Measurements from ENCODE around the gene LY6G5C. TPM values are rescaled to one million over a fixed set of nuclear protein-coding genes. Genes with fewer than 3 reads are reported as not detected.

LY6G5C gene
- total and polyA plus RNA-seq, 4 donors, result 0.59 to 2.5 (median 1.1) TPM

DNA sequence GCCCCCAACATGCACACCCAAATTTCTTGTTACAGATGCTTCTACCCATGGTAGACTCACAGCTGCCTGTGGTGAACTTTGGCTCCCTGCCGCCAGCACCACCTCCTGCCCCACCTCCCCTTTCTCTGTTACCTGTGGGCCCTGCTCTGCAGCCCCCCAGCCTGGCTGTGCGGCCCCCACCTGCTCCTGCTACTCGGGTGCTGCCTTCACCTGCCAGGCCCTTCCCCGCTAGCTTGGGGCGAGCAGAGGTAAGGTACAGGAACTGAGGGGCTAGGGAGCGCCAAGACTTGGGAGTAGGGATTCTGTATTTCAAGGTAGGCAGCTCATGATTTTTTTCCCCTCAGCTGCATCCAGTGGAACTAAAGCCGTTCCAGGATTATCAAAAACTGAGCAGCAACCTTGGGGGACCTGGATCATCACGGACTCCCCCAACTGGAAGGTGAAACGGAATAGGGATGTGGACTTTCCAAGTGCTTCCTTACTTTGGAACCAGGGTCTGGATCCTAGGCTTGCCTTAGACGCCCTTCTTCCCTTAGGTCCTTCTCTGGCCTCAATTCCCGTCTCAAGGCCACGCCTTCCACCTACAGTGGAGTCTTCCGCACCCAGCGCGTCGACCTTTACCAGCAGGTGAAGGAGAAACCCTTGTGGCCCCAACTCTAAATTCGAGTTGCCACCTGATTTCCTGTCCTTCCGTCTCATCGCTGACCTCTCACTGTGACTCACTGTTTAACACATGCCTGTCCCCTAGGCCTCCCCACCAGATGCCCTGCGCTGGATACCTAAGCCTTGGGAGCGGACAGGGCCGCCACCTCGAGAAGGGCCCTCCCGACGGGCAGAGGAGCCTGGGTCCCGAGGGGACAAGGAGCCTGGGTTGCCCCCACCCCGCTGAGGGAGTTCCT, 43.9 kb downstream of the LY6G5C start:
- DNase-seq (ENCODE audit: low spot score), result no peak
- H3K4me3 ChIP-seq (ENCODE audit: low read depth in 1 of 3, low read length in 3 of 3), result no peak overlapping the region
- peaks cover 38 to 89% (median 56%) of the 10 kb centered on the region in 4 donors for H3K36me3 ChIP-seq (ENCODE audit: control insufficient read depth in 4 of 4, insufficient read depth in 3 of 4, low read depth in 1 of 4, low read length in 3 of 4)
- 89% methylated on average over 27 of the region's 27 CpGs for WGBS
- no peak for TF ChIP-seq JUND (IDR thresholded peaks at IDR 0.05)
- TF ChIP-seq RXRA (IDR thresholded peaks at IDR 0.05), result no peak
- TF ChIP-seq, protein P1, sequence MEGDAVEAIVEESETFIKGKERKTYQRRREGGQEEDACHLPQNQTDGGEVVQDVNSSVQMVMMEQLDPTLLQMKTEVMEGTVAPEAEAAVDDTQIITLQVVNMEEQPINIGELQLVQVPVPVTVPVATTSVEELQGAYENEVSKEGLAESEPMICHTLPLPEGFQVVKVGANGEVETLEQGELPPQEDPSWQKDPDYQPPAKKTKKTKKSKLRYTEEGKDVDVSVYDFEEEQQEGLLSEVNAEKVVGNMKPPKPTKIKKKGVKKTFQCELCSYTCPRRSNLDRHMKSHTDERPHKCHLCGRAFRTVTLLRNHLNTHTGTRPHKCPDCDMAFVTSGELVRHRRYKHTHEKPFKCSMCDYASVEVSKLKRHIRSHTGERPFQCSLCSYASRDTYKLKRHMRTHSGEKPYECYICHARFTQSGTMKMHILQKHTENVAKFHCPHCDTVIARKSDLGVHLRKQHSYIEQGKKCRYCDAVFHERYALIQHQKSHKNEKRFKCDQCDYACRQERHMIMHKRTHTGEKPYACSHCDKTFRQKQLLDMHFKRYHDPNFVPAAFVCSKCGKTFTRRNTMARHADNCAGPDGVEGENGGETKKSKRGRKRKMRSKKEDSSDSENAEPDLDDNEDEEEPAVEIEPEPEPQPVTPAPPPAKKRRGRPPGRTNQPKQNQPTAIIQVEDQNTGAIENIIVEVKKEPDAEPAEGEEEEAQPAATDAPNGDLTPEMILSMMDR (IDR thresholded peaks at IDR 0.05; ENCODE audit: low read depth, low read length, missing input control), result no peak
- no peak for TF ChIP-seq EGR1 (IDR thresholded peaks at IDR 0.05; ENCODE audit: low read depth in 2 of 2)
- no peak for TF ChIP-seq HNF4G (IDR thresholded peaks at IDR 0.05)
- TF ChIP-seq HNF4A (conservative IDR thresholded peaks at IDR 0.05), result no peak
- TF ChIP-seq ATF3 (IDR thresholded peaks at IDR 0.05), result no peak
- TF ChIP-seq YY1 (IDR thresholded peaks at IDR 0.05), result no peak
- TF ChIP-seq FOXA2 (IDR thresholded peaks at IDR 0.05), result no peak
- TF ChIP-seq NR2F2 (IDR thresholded peaks at IDR 0.05), result no peak
- no peak for TF ChIP-seq TAF1 (conservative IDR thresholded peaks at IDR 0.05)
- TF ChIP-seq, protein P2, sequence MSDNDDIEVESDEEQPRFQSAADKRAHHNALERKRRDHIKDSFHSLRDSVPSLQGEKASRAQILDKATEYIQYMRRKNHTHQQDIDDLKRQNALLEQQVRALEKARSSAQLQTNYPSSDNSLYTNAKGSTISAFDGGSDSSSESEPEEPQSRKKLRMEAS (IDR thresholded peaks at IDR 0.05), result no peak
- H3K27ac ChIP-seq (ENCODE audit: low read depth in 1 of 2, low read length in 2 of 2), result no peak overlapping the region
- H3K9ac ChIP-seq (ENCODE audit: low read depth in 1 of 2, low read length in 2 of 2), result no peak overlapping the region
- no peaks in the 10 kb centered on the region for H3K27me3 ChIP-seq (ENCODE audit: control insufficient read depth in 4 of 4, insufficient read depth in 4 of 4, low read length in 3 of 4)
- peaks cover 2 to 28% (median 19%) of the 10 kb centered on the region in 4 donors for H3K4me1 ChIP-seq (ENCODE audit: control insufficient read depth in 4 of 4, insufficient read depth in 4 of 4, low read length in 3 of 4)
- H3K9me3 ChIP-seq (ENCODE audit: control insufficient read depth in 4 of 4, low read length in 3 of 4), result no peaks in the 10 kb centered on the region

GRCh38 chr6:31634969-31635575, 45.8 kb downstream of the LY6G5C start:
- H3K27me3 ChIP-seq (ENCODE audit: control insufficient read depth in 4 of 4, insufficient read depth in 4 of 4, low read length in 3 of 4), result no peaks in the 10 kb centered on the region
- H3K27ac ChIP-seq (ENCODE audit: low read depth in 1 of 2, low read length in 2 of 2), result no peak overlapping the region
- H3K36me3 ChIP-seq (ENCODE audit: control insufficient read depth in 4 of 4, insufficient read depth in 3 of 4, low read depth in 1 of 4, low read length in 3 of 4), result peaks cover 40 to 84% (median 53%) of the 10 kb centered on the region in 4 donors
- H3K9ac ChIP-seq (ENCODE audit: low read depth in 1 of 2, low read length in 2 of 2), result no peak overlapping the region
- no peak for DNase-seq (ENCODE audit: low spot score)
- no peaks in the 10 kb centered on the region for H3K9me3 ChIP-seq (ENCODE audit: control insufficient read depth in 4 of 4, low read length in 3 of 4)
- WGBS, result 48% methylated on average over 11 of the region's 11 CpGs
- no peak overlapping the region for H3K4me3 ChIP-seq (ENCODE audit: low read depth in 1 of 3, low read length in 3 of 3)
- TF ChIP-seq SP1 (IDR thresholded peaks at IDR 0.05) (peak; percentile 77), RXRA (IDR thresholded peaks at IDR 0.05) (peak; percentile 59 to 60), HNF4A (conservative IDR thresholded peaks at IDR 0.05) (peak; percentile 43)
- TF ChIP-seq, protein P2 (IDR thresholded peaks at IDR 0.05), result no peak
- TF ChIP-seq, protein P1 (IDR thresholded peaks at IDR 0.05; ENCODE audit: low read depth, low read length, missing input control), result no peak
- H3K4me1 ChIP-seq (ENCODE audit: control insufficient read depth in 4 of 4, insufficient read depth in 4 of 4, low read length in 3 of 4), result peaks cover 2 to 23% (median 18%) of the 10 kb centered on the region in 4 donors

Data from liver (tissue), 9 donors.